EL (cell line): ENCODE measurements around the gene MSI2.

Experiments used
- DNase-seq: peaks from one replicate; pipeline ENCODE4 v3.0.0-alpha.2; 2016

Gene MSI2

DNA sequence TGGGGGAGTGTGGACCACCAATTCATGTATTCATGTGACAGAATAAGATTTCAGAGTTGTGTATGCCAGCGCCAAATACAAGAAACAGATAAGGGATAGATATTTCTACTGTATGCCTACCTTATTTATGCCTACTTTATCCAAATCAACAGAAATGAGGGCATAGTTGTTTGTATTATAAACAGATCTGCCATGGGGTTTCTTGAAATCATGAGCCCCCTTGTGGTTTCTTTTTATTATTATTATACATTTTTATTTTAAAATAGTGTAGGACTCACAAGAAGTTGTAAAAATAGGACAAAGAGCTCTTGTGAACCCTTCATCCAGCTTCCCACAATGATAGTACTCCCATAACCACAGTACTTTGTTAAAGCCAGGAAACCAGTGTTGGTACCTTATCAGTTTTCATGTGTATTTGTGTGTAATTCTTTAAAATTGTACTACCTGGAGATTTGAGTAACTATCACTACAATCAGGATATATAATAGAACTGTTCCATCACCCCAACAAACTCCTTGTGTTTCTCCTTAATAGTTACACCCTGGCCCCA lies 259.4 kb downstream of the MSI2 start:
- no peak for DNase-seq

GRCh38 chr17:57516290-57517230 lies 260.2 kb downstream of the MSI2 start:
- peak; percentile 20 for DNase-seq

- no peak for DNase-seq
Observed at GRCh38 chr17:57517273-57517631, 260.9 kb downstream of the MSI2 start.

- no peak for DNase-seq
Observed at GRCh38 chr17:57517632-57518456, 261.5 kb downstream of the MSI2 start.

DNA sequence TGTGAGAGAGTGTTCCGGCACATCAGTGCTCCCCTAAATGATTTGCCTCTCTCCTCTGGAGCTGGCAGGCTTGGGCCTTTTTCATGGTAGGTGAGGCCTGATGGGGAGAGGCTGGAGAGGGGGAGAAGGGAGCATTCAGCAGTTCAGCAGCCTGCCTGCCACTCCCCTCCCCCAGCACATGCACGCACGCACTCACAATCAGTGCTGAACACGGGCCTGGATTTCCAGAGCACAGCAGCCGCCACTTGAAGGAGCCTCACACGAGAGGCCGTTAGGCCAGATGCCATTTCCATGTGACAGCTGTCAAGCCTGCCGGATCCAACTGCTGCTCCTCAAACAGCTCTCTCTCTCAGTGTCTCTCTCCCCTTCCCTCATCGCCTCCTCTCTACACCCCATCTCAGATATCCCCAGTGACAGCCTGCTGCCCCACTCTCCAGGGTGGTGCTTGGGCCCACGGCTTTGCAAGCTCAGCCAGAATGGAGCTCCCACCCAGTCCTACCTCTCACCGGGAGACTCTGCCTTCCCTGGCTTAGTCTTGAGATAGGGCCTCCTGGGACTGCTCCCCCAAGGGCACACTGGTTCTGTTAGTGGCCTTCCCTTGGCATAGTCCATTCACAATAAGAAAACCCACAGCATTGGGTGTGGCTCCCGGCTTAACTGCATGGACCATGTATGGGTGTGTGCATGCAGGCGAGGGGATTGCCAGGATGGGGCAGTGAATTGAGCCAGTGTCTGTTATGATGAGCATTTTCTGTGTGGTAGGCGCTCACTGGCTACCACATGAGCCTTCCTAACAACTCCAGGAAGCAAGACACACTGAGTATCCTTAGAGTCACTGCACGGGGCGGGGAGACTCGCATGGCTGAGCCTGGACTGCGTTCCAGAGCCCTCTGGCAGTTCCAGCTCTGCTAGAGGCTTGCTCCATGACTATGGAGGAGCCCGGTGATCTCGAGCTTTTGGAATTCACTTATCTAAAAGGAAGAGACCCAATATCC lies 262.6 kb downstream of the MSI2 start:
- peak; percentile 81 for DNase-seq

DNA sequence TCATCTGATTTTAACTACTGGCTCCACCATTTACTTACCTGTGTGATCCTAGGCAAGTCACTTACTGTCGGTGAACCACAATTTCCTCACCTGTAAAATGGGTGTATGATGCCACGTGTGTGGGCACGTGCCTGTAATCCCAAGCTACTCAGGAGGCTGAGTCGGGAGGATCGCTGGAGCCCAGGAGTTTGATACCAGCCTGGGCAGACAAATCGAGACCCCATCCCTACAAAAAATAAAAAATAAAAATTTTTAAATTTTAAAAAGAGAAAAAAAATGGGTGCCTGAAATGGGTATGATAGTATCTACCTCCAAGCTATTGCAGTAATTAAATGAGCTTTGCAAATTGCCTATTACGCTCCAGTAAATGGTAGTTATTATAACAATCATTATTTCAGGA lies 263.5 kb downstream of the MSI2 start:
- DNase-seq, result no peak

DNA sequence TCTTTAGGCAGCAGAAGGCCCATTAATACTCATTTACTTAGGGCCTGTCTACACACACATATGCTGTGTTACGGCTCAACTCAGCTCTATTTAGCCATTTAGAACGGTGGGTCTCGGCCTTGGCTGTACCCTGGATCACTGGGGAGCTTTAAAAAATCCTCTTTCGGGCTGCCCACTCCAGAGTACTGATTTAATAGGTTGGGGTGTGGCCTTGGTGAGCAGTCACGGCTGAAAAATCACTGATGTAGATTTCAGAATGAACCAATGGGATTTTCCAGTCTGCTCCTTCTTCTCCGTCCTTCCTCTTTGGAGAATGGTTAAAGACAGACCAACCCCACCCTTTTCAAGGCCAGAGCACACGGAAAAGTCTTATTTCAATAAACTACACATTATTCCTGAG lies 265.3 kb downstream of the MSI2 start:
- no peak for DNase-seq

DNA sequence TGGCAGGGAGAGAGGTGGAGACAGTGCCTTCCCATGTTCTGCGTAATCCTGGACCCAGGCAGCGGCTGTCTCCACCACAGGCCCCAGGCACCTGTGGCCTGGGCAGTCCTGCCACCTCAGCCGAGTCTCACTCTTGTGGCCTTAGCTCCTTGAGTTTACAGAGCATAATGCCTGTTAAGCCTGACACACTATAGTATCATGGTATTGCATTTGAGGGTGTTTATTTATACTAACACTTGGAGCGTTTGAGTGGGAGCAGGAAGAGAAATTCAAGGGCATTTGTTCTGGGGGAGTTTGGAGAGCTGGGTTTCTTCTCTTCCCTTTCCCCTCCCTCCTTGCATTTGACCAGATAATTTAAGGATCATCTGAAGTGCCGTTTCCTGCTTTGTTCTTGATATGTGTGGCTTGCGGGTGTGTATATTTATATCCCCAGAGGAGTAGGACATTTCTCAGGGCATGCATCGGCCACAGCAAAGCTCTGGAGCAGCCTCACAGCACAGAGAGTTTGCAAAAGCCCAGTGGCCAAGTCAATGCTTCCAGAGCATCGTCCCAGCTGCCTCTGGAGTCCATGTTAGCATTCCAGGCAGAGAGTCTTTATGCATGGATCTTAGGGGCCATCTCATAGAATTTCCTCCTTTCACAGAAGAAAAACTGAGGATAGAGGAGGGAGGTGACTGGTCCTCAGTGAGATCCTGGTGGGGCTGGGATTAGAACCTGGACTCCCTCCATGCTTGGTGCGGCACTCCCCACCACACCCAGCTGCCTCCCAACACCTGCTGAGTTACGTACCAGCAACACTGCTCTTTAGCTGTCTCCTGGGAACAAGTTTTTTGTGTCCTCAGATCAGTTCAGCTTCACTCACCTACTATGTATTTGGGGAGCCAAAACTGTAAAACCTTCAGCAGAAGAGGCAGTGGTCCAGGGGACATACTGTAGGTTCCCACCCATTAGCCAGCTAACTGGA lies 266.0 kb downstream of the MSI2 start:
- no peak for DNase-seq

DNA sequence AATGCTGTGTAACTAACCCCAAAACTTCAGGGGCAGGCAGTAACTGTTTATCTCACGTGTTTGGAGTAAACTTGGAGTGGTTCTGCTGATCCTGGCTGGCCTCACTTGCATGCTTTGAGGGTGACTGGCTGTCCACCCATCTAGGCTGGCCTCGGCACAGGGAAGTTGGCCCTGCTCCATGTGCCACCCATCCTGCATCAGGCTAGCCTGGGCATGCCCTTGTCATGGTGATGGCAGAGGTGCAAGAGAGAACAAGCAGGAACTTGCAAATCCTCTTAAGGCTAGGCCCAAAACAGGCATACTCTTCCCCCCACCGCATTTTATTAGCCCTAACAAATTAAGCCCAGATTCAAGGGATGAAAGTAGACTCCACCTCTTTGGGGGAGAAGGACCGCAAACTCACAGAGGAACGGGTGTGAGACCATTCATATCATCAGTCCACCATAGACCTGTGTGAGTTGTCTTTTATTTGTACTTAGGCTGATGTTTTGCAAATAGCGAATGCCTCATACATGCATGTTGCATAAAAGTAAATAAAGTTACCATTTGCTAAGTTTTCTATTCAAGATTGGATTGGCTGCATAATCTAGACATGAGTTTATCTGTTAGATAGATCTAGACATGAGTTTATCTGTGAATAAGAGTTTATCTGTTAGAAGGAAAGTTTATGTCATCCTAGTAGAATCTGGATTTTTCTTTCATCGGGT lies 267.8 kb downstream of the MSI2 start:
- DNase-seq, result peak; percentile 76

GRCh38 chr17:57524839-57525568 lies 268.7 kb downstream of the MSI2 start:
- DNase-seq, result no peak

DNA sequence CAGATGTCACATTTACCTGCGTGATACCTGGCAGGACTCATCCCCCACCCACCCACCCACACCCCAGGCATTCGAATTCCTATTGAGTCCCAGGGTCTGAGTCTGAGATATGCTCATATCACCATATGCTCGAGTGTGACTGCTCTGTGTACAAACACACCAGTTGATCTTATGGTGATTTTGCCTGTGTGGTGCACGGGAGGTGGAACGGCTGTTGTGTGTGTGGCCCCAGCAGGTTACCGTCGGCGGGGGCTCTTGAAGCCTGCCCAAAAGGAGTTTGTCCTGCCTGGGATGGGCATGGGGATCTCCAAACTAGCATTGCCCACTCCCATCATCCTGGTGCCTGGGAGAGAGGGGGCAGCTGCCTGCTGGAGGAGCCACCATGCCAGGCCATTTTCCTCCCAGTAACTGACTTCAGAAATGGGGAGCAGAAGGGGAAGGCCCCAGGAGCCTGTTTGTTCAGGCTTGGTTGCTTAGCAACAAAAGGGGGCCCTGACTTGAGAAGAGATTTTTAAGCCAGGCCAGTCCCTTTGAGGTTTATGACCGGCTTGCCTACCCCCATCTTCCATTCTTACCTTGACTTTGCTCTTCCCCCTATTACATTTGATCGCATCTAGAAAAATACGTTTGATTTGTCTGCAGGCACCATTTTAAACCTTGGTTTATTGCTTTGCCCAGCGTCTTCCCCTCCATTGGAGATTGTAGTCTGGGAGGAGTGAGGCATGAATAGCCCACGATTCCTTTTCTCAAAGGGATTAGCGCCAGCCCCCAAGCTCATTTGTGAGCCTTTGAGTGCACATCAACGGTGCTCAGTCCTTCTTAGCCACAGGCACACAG lies 271.1 kb downstream of the MSI2 start:
- DNase-seq, result no peak

DNA sequence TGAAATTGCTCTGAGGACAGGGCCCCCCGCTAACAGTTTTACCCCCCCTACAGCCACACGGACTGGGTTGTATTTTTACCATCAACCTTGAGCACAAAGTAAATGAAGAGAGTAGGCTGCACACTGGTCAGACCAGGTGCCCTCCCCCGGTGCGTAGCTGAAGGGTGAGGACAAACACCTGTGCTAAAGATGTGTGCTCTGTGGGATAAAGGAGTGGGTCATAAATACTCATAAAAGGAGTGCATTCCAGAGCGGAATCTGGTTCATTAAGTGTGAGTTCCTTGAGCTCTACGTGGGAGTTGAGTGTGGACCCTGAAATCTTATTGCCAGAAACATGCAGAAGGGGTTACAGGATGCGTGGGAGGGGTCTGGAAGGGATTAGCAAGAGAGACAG lies 271.7 kb downstream of the MSI2 start:
- DNase-seq, result no peak

DNA sequence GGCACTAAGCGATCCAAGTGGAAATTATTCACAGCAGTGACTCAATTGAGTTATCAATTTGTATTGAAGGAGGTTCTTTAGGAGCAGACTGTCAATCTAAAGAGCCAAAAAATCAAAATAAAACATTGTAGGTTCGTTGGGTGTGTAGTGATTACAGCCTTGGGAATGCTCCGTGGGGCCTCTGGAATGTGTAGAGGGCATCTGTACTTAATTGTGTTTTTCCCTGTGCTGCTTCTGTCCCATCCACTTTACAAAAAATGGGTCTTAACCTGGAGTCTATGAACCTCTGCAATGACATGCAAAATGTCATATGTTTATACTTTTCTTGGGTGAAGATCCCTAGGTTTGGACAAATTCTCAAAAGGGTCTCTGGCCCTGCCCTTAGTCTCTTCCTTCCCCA lies 273.7 kb downstream of the MSI2 start:
- DNase-seq, result peak; percentile 44

GRCh38 chr17:57530508-57530907 lies 274.2 kb downstream of the MSI2 start:
- DNase-seq, result peak; percentile 52

- no peak for DNase-seq
Observed at GRCh38 chr17:57531078-57531477, 274.8 kb downstream of the MSI2 start.

DNA sequence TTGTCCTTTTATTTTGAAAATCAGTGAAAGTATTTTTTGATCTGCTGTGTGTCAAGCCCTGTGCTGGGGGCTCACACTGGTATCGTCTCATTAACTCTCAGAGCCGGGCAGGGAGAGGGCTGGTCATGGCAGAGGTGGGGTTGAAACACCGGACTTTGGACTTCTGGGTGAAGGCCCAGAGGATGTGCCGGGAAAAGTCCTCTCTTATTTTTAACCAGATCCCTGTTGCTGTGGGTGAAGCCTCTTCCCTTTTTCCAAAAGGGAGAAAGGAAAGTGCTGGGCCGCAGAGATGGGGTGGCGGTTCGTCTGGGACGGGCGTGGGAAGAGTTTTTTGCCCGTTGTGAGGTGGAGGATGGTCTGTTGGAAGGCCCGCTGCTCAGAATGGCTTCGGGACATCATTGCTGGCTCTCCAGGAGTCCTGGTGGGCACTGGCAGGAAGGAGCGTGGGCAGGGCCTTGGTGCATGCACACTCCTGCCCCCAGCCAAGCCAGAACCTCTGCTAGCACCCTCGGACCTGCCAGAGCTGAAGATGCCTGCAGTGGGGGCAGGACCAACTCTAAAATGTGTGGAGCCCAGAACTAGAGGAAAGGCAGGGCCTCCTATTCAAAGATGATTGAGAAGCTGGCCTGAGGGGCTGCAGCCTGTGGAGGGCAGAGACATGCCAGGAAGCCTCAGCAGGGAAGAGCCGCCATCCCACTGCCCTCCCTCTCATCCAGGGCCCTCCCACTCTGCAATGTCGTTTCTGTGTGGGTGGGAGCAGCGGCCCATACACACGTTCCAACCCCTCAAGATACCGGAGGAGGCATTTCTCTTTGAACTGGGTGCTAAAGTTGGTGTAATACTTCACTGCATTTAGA lies 275.6 kb downstream of the MSI2 start:
- no peak for DNase-seq

GRCh38 chr17:57532556-57532955 lies 276.2 kb downstream of the MSI2 start:
- DNase-seq, result no peak

- DNase-seq, result no peak
Observed at GRCh38 chr17:57532966-57533365, 276.6 kb downstream of the MSI2 start.
